Esophagus muscularis mucosa (tissue), 4 donors: ENCODE data around the gene LPCAT1. TPM values are rescaled to one million over a fixed set of nuclear protein-coding genes. Genes with fewer than 3 reads are reported as not detected.

ENCODE experiments used
- DNase-seq: peaks from one replicate; pipeline ENCODE4 v3.0.0-alpha.2; 2017; ENCODE audit errors: extremely low spot score
- H3K27ac ChIP-seq, 4 donors: fragments of 200-600 bp; sonication (generic); replicated peaks in 1 of 4; 1 replicate in 3 of 4; 2 replicates in 1 of 4; pipeline ENCODE4 v1.5.1; 2016 to 2019; ENCODE audit warnings: mild to moderate bottlenecking in 1 of 4
- H3K27me3 ChIP-seq, 4 donors: fragments of 200-600 bp; sonication (generic); one replicate each; pipeline versions ENCODE4 v1.5.1 to v1.6.0; 2016 to 2019
- H3K36me3 ChIP-seq, 4 donors: fragments of 200-600 bp; sonication (generic); one replicate each; pipeline ENCODE4 v1.5.1; 2016 to 2019
- H3K4me1 ChIP-seq, 4 donors: fragments of 200-600 bp; sonication (generic); one replicate each; pipeline ENCODE4 v1.5.1; 2016 to 2019
- H3K4me3 ChIP-seq, 4 donors: fragments of 200-600 bp; sonication (generic); 1 replicate in 2 of 4; 2 replicates in 2 of 4; pipeline ENCODE4 v1.5.1; 2016 to 2019; ENCODE audit warnings: mild to moderate bottlenecking in 4 of 4, moderate library complexity in 1 of 4
- H3K9me3 ChIP-seq, 4 donors: fragments of 200-600 bp; sonication (generic); 1 replicate in 3 of 4; 2 replicates in 1 of 4; pipeline ENCODE4 v1.5.1; 2016 to 2019
- EP300 ChIP-seq: sonication (generic); formaldehyde crosslinking; IDR thresholded peaks from one replicate; pipeline ENCODE4 v1.6.1; 2017; ENCODE audit warnings: antibody characterized with exemption
- POLR2A ChIP-seq: fragments of 450-650 bp; IDR thresholded peaks from one replicate; pipeline ENCODE4 v1.6.1; 2017; ENCODE audit warnings: antibody characterized with exemption, moderate library complexity, mild to moderate bottlenecking, low read depth
- POLR2AphosphoS5 ChIP-seq, 2 donors: sonication (generic); formaldehyde crosslinking; IDR thresholded peaks; one replicate each; pipeline ENCODE4 v1.6.1; 2017; ENCODE audit warnings: antibody characterized with exemption in 2 of 2
- WGBS: methylation state at CpG from one replicate; pipeline ENCODE4 v1.1.5; 2018; 5-methylcytosine and 5-hydroxymethylcytosine counted together
- intact Hi-C: fragments of 100-400 bp; cut with DNase I; formaldehyde crosslinking; loops from one replicate; pipeline ENCODE4 v1.15.1; 2023
- total RNA-seq, 4 donors: library from RNA; depleted of rRNA; stranded (reverse); fragments of >200 nt; gene quantifications; one replicate each; pipeline versions ENCODE4 v1.1.0 to v1.2.1, GENCODE V29; 2016
- TF ChIP-seq, protein P1 (sequence below), 3 experiments: fragments of 200-600 bp in 2 of 3; fragments of 450-650 bp in 1 of 3; sonication (generic) in 2 of 3; IDR thresholded peaks; one replicate each; pipeline ENCODE4 v1.5.1; 2017 to 2019; ENCODE audit warnings: antibody characterized with exemption in 3 of 3, mild to moderate bottlenecking in 2 of 3, moderate library complexity in 1 of 3

LPCAT1 gene
- total RNA-seq, 4 donors from 2014 or later: 22.5 to 51.7 (median 35.0) TPM

DNA sequence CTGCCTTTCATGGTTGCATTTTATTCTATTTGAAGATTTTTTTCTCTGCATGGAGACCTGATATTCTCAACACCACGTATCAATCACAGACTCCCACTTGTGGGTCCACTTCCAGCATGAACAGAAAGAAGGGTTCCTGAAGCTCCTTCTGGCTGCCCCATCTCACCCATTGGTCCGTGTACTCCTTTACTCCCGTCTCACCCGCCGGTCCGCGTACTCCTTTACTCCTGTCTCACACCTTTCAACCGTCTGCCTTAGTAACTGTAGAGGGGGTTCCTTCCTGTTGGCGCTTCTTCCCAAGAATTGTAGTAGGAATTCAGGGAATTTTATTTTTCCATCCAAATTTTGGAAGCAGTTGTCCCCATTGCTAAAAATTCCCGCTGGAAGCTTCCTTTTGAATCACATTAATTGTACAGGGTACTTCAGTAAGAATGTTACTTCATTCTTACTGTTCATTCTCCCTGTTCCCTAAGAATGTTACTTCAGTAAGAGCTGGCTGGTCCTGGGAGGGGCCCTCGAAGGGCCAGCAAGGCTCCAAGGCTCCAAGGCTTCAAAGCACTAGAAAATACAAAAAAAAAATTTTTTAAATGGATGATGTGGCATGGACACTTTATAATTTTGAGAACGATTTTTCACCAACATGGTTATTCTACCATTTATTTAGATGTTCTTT, 3.9 kb upstream of the LPCAT1 start:
- intact Hi-C loops: loop anchor here (5.0 to 10.0 kb wide), 3 partner anchors 40 to 117 kb away; no protein-coding TSS in a partner anchor
- Histone ChIP-seq H3K4me3 (no peak overlapping the region), H3K4me1 (peaks cover 7 to 16% (median 13%) of the 10 kb centered on the region in 4 donors), H3K36me3 (no peaks in the 10 kb centered on the region), H3K27ac (no peak overlapping the region), H3K27me3 (no peaks in the 10 kb centered on the region), H3K9me3 (no peaks in the 10 kb centered on the region)
- WGBS: 84% methylated on average over 12 of the region's 12 CpGs
- TF ChIP-seq POLR2A (no peak), POLR2AphosphoS5 (IDR thresholded peaks at IDR 0.05) (no peak), EP300 (no peak)
- TF ChIP-seq, protein P1, sequence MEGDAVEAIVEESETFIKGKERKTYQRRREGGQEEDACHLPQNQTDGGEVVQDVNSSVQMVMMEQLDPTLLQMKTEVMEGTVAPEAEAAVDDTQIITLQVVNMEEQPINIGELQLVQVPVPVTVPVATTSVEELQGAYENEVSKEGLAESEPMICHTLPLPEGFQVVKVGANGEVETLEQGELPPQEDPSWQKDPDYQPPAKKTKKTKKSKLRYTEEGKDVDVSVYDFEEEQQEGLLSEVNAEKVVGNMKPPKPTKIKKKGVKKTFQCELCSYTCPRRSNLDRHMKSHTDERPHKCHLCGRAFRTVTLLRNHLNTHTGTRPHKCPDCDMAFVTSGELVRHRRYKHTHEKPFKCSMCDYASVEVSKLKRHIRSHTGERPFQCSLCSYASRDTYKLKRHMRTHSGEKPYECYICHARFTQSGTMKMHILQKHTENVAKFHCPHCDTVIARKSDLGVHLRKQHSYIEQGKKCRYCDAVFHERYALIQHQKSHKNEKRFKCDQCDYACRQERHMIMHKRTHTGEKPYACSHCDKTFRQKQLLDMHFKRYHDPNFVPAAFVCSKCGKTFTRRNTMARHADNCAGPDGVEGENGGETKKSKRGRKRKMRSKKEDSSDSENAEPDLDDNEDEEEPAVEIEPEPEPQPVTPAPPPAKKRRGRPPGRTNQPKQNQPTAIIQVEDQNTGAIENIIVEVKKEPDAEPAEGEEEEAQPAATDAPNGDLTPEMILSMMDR (IDR thresholded peaks at IDR 0.05): no peak
- no peak for DNase-seq

DNA sequence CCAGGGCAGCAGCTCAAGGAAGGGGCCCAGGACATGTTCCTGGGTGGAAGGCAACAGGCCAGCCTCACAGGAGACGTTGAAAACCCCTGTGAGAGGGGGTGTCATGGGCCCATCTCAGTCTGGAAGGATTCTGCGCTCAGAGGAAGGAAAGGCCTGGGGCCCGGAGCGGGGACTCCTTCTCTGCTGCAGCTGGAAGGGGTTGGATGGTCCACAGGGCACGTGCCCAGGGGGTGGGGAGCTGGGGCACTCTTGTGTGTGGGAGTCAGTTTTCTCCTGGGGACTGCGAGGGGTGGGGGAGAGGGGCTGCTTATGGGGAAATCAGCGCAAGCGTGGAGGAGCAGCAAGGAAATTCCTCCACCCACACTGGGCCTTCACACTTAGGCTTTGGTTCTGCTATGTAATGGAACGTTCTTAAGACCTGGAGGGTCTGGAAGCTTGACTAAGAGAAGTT, 2.9 kb upstream of the LPCAT1 start:
- no peak overlapping the region for H3K4me3 ChIP-seq
- no peaks in the 10 kb centered on the region for H3K9me3 ChIP-seq
- H3K36me3 ChIP-seq: no peaks in the 10 kb centered on the region
- WGBS: 88% methylated on average over 8 of the region's 9 CpGs
- TF ChIP-seq POLR2A (no peak), POLR2AphosphoS5 (IDR thresholded peaks at IDR 0.05) (no peak), EP300 (no peak)
- TF ChIP-seq, protein P1 (IDR thresholded peaks at IDR 0.05): no peak
- H3K27ac ChIP-seq: no peak overlapping the region
- H3K4me1 ChIP-seq: peaks cover 9 to 25% (median 23%) of the 10 kb centered on the region in 4 donors
- intact Hi-C loops: loop anchor here (5.0 to 10.0 kb wide), 3 partner anchors 41 to 118 kb away; no protein-coding TSS in a partner anchor
- no peak for DNase-seq
- no peaks in the 10 kb centered on the region for H3K27me3 ChIP-seq

DNA sequence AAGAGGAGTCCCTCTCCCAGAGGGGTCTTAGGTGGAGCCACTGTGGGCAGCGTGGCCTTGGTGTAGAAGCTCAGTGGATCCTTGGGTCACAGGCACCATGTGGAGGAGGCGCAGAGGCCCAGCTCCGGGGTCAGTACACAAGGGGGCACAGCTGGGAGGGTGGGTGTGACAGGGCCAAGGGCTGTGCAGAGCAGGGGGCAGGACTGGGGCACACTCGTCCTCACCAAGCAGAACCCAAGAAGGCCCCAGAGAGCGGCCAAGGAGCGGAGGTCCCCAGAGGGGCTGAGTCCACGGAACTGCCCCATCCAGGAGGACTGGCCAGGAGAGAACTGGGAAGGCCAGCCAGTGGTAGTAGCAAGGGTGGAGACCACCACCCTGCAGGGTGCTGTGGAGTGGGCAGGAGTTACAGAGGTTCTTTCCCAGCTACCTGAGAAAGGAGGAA, 2.5 kb upstream of the LPCAT1 start:
- peaks cover 0 to under 1% (median 0%) of the 10 kb centered on the region in 4 donors for H3K36me3 ChIP-seq
- intact Hi-C loops: loop anchor here (5.0 to 10.0 kb wide), 3 partner anchors 41 to 119 kb away; no protein-coding TSS in a partner anchor
- H3K4me1 ChIP-seq: peaks cover 9 to 30% (median 26%) of the 10 kb centered on the region in 4 donors
- H3K9me3 ChIP-seq: no peaks in the 10 kb centered on the region
- no peak overlapping the region for H3K27ac ChIP-seq
- no peak overlapping the region for H3K4me3 ChIP-seq
- no peaks in the 10 kb centered on the region for H3K27me3 ChIP-seq
- TF ChIP-seq EP300: no peak
- no peak for TF ChIP-seq POLR2AphosphoS5 (IDR thresholded peaks at IDR 0.05)
- no peak for TF ChIP-seq POLR2A
- TF ChIP-seq, protein P1 (IDR thresholded peaks at IDR 0.05): no peak
- DNase-seq: no peak
- WGBS: 100% methylated on average over 5 of the region's 7 CpGs

DNA sequence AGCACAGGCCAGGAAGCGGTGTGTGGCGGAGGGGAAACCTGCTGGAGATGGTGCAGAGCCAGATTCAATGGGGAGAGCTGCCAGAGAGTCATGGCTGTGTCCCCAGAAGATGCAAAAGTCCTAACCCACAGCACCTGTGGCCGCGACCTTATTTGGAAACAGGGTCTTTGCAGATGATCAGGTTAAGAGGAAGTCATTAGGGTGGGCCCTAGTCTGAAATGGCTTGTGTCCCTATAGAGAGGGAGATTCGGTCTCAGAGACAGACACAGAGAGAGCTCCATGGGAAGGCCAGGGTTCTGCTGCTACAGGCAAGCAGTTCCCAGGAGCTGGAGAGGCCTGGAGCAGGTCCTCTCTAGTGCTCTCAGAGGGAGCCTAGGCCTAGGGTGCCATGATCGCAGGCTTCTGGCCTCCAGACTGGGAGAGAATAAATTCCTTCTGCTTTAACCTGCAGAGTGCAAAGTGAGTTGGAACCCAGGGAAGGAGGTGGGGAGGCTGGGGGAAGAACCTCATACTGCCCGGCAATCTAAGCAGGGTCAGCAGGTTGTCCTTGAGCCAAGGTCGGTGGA, 1.9 kb upstream of the LPCAT1 start:
- H3K36me3 ChIP-seq: peaks cover 0 to 4% (median 0%) of the 10 kb centered on the region in 4 donors
- H3K27ac ChIP-seq: no peak overlapping the region
- H3K4me3 ChIP-seq: no peak overlapping the region
- H3K27me3 ChIP-seq: no peaks in the 10 kb centered on the region
- TF ChIP-seq, protein P1 (IDR thresholded peaks at IDR 0.05): no peak
- TF ChIP-seq POLR2AphosphoS5 (IDR thresholded peaks at IDR 0.05): no peak
- no peak for TF ChIP-seq POLR2A
- no peak for TF ChIP-seq EP300
- peaks cover 9 to 30% (median 26%) of the 10 kb centered on the region in 4 donors for H3K4me1 ChIP-seq
- H3K9me3 ChIP-seq: no peaks in the 10 kb centered on the region
- WGBS: 93% methylated on average over 7 of the region's 8 CpGs
- intact Hi-C loops: loop anchor here (5.0 to 10.0 kb wide), 3 partner anchors 42 to 119 kb away; no protein-coding TSS in a partner anchor
- DNase-seq: no peak
